NCI-H446 treated with DMSO at 0.1 percent for 48 hours (cell line): ENCODE measurements around the gene MPRIP.
"Not testable (repeated sequence)": the region's sequence is repeated elsewhere in the genome, so short reads cannot be mapped to it uniquely, and the experiment has no call there.

ENCODE experiments used
- DNase-seq: peaks from one replicate; lab custom pipeline; 2025; lab: John Stamatoyannopoulos, UW

Gene MPRIP

DNA sequence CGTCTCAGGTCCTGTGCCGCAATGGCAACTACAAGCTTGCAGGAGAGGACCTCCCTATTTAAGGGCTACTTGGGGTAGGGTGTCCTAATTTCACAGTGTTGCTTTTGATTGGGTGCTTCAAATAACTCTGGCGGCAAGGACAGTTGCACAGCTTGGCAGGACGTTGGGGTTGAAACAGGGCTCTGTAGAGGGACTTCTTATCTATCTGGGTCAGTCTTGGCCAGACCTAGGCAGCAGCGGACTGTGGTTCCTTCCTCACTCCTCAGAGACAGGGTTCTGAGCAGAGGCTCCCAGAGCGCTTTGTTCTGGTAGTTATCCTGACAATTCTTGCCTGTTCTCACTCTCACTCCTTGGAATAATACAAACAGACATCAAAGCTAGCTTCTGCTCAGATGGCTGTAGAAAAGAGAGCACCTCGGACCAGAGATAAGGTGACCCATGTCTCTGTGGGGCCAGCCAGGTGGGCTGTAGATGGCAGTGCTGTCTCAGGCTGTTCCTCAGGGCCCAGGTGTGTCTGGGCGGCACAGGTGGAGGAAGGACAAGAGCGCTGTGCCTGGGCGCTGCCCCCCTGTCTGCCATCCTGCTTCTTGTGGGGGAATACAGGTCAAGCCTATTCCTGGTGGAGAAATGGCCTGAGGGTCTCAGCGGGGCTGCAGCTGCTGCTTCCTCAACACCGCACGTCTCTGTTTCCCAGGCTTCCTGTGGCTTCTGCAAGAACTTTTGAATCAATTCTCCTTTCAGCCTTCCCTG, 102.8 kb downstream of the MPRIP start:
- no peak for DNase-seq

DNA sequence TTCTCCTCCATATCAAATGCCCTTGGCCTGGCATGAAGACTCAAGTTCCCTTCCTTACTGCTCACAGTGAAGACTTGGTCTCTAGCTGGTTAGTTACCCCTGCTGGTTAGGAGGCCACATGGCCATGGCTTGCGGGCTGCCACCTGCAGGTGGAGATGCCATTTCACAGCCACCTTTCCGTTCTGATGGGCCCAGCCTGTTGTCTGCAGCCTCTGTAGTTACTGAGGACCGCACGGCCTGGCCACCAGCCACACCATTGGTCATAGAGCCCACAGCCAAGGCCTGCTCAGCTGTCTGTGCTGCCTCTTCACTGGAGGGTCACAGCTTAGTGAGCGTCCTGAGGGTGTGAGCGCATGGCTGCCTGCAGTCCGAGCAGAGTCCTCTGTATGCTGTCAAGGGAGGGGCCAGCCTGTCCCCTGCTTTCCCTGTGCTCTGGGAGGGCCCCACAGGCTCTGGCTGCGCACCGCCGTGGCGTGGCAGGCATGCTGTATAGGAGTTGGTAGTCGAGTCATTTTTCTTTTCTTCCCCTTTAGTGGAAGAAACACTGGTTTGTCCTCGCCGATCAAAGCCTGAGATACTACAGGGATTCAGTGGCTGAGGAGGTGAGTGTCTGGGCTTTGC, 104.6 kb downstream of the MPRIP start:
- DNase-seq: no peak

DNA sequence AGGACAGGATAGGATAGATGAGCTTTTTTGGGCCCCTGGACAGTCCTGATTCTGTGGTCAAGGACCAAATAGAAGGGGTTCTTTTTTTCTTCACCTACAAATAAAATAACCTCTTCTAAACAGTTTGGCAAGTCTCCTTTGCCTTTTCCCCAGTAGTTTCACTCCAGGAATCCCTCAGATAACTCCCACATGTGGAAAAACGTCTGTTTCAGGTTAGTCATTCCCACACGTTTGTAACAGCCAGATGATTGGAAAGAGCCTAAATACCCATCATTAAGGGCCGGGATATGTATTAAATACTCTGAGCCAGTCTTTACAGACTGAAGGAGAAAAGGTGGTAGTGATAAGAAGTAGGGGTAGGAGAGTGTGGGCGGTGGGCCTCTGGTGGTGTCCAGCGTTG, 105.6 kb downstream of the MPRIP start:
- DNase-seq: no peak

DNA sequence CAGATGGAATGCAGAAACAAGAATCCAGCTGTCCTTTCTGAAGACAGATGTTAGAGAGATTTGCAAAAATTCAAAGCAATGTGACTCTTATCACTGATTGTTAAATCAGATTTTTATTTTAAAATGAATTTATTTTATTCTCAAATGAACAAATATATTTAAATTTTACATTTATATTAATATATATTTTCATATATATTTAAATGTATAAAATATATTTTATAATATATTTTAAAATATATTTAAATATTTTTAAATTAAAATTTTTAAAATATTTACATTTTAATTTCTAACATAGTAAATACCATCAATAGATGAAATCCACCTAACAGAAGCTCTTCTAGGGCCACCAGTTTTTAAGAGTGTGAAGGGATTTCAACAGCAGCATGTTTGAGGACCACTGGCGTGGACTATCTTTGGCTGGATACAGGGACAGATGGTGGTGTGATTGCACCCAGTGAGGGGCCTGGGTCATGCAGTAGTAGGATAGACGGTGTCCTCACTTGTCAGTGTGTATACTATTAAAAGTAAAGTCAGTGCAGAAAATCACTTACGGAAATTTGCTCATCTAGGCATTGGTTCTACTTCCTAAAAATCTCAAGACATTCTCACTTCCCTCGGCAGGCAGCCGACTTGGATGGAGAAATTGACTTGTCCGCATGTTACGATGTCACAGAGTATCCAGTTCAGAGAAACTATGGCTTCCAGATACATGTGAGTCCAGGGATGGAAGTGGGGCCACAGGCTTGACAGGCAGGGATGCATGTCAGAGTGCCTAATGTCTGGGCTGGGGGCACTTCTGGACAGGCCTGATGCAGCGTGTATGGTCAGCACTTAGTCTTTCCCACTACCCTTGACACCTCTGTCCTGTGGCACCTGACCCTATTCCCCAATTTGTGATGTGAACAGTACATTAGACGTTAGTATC, 107.5 kb downstream of the MPRIP start:
- no peak for DNase-seq

DNA sequence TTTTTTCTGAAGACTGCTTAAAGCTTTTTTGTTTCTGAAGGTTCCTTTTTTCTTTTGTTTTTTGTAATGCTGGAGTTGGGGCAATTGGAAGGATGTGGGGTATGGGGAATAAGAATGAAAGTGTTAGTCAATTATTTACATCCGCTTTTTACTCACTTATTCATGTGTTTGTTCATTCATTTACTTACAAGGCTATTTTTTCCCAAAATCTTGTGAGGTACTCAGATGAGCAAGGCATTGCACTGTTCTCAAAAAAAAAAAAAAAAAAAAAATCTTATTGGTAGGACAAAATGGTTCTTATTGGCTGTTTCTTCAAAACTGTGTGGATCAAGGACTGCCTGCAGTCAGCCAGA, 108.2 kb downstream of the MPRIP start:
- no peak for DNase-seq

DNA sequence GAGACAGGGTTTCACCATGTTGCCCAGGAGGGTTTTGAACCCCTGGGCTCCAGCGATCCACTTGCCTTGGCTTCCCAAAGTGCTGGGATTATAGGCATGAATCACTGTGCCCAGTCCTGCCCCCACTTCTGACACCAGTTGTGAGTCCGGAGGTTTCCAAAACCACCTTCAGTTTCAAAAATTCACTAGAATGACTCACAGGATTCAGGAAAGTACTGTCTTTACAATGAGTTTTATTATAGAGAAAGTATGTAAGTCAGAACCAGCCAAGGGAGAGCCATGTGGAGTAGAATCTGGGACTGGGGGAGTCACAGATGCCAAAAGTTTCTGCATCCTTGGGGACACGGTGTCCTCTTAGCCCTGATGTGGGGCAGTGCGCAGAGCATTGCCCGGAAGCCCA, 108.8 kb downstream of the MPRIP start:
- no peak for DNase-seq

DNA sequence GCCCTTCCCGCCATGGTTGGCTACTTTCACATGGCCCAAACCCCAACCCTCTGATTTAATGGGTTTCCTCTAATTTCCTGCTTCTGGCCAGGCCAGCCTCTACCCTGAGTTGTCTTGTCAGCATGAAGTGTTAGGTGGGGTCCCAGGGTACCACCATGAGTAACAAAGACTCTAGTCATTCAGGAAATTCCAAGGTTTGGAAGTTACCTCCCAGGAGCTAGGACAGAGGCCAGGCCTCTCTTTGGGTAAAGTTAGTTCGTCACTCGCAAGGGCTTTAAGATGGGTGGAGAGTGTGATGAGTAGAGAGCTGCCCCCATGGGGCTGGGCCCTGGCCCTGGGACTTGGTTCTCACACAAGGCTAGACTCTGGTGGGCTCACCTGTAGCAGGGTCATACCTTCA, 109.3 kb downstream of the MPRIP start:
- no peak for DNase-seq

DNA sequence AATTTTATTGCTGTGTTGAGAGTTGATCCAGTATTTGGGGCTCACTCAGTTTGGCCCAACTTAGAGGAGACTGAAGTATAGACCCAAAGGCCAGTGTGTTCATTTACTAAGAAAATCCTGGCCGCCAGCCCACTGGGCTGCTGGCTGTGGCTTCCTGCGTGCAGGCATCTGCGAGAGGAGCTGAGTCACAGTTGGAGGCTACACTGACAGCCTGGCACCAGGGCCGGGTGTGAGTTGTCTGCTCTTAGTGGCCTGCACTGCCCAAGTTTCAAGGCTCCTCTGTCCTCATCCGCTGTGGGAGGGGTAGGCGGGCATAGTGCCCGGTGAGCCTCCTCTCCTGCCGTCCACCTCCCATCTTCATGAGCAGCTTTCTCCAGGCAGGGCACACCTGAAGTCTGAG, 109.7 kb downstream of the MPRIP start:
- peak; percentile 59 for DNase-seq

DNA sequence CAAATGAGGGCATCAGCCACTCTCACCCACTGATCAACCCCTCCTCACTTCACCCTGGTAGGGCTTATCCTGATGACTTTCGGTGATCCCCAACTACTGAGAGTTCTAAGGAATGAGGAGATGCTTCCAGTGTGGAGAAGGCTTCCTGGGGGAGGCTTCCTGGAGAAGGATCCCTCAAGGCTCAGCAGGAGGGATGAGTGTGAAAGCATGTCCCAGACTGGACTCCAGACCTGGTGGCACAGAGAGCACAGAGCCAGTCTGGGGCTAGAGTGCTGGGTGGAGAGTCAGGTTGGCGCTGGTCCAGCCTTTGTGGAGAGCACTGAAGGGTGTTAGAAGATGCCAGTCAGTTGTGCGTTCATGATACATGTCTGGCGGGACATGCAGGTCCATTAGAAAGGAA, 110.1 kb downstream of the MPRIP start:
- no peak for DNase-seq

DNA sequence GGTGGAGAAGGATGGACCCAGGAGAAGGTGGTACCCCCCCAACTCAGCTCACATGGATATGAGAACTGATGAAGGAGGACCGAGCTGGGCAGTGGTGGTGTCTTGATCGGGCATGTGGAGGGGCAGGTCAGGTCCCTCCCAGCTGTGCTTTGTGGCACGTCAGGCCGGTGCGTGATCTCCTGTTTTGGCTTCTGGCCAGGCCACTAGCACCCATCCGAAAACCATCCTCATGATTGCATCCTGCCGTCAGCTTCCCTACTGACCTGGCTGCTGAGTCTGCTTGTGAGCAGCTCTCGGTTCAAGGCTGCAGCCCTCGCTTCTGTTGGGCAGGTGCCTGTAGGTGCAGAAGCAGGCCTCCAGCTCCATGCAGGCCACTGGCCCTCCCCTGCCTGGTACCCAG, 110.8 kb downstream of the MPRIP start:
- DNase-seq: no peak

DNA sequence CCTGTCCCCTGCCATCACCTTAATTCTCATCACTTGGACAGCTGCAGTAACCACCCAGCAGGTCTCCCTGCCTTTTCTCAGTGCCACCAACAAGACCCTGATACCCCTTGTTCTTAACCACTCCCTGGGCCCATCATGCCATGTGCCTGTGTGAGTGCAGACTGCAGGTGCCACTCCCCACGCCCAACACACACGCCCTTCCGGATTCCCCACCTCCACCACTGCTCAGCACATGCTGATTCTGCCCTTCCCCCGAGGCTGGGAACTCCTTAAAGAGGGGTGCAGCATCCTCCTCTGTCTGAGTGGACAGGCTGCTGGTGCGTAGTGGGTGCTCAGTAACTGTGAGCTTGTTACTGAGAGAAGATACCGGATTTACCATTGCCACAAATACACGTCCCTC, 111.5 kb downstream of the MPRIP start:
- DNase-seq: no peak

DNA sequence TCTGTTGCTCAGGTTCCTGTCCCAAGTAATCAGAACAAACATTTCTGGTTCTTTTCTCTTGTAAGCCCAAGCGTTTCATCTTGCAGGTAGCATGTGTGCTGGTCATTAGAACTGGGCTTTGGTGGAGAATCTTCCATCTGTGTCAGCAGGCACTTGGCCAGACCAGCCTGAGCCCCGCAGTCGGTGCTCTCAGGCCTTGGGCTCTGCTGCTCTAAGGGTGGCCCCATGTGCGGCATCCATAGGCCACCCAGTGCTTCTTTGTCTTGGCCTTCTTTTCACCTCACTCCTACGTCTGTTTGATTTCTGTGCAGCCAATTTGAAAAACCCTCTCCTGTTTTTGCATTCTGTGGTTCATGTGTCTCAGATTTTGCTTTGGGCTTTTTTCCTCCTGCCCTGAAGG, 112.3 kb downstream of the MPRIP start:
- no peak for DNase-seq

DNA sequence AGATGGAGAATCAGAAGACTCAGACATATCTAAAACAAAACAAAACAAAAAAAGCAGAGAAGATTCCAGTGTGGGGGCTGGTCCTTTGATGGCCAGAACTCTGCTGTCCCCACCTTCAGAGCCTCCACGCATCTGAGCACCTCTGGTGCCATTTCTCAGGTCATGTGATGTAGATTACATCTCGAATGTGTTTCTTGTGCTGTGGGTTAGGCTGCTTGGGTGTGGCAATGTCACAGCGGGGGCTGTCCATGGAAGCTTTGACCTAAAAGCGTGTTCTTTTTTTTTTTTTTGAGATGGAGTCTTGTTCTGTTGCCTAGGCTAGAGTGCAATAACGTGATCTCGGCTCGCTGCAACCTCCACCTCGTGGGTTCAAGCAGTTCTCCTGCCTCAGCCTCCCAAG, 112.7 kb downstream of the MPRIP start:
- no peak for DNase-seq

DNA sequence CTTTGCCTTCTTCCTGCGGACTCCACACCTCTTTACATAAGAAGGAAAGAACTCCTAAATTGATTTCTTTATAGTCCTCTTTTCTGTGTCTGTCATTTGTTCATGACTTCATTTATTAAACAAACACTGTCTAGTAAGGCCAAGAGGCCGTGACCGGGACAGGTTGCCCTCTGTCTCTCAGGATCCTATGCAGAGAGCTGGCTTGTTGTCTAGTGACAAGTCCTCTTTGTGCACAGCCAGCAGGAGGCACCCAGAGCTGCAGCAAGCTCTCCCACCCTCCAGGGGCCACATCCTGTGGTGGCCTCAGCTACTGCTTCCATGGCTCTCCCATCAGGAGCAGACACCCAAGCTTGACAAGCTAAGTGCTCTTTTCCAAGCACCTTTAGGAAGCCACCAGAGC, 113.3 kb downstream of the MPRIP start:
- no peak for DNase-seq

DNA sequence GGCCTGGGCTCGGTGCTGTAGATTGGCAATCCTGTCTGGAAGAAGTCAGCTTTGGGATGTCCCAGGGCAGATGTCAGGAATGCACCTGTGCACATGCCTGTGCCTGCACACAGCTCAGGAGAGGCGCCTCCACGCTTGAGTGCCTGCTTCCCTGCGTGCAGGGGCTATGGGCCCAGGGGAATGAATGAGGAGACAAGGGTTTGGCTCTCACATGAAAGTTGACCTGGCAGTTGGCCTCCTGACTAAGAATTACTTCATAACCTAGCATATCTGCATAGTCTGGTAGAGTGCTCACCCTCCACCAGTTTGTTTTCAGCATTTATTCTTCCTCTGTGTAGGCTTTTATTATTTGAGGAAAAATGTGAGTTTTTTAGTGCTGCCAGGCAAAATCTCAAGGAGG, 113.8 kb downstream of the MPRIP start:
- no peak for DNase-seq

DNA sequence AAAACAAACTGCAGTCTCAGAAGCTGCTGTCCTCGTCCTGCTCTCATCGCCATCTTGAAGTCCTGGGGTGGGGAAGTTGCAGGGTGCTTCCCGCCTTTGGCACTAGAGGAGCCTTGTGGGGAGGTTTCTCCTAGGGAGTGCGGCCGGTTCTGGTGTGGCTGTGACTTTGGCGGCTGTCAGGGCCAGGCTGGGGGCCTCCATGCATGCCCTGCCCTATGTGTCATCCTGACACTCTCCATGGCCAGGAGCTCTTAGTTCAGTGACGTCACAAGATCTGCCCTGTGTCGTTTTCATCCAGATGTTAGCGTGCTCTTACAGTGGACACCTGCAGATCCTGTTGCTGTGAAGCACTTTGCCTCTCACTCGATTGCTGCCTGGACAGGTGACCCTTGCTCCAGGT, 114.3 kb downstream of the MPRIP start:
- DNase-seq: no peak

DNA sequence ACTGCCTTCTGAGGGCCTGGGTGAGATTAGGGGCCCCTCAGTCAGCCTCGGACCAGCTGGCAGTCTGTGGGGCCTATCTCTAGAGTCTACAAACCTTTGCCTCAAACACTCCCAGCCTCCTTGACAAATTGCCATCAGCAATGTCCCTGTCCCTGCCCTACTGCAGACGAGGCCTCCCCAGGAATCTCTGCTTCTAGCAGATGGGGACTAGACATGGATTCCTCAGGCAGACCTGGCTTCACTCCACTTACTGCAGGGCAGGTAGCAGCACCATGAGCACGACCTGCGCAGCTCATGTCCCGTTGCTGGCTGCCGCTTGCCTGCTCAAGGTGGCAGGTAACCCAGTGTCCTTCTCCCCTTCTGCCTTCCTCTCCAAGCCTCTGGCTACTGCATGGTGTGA, 114.8 kb downstream of the MPRIP start:
- no peak for DNase-seq

DNA sequence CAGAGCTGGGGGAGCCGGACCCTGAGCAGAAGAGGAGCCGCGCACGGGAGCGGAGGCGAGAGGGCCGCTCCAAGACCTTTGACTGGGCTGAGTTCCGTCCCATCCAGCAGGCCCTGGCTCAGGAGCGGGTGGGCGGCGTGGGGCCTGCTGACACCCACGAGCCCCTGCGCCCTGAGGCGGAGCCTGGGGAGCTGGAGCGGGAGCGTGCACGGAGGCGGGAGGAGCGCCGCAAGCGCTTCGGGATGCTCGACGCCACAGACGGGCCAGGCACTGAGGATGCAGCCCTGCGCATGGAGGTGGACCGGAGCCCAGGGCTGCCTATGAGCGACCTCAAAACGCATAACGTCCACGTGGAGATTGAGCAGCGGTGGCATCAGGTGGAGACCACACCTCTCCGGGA, 116.2 kb downstream of the MPRIP start:
- DNase-seq: not testable (repeated sequence)

DNA sequence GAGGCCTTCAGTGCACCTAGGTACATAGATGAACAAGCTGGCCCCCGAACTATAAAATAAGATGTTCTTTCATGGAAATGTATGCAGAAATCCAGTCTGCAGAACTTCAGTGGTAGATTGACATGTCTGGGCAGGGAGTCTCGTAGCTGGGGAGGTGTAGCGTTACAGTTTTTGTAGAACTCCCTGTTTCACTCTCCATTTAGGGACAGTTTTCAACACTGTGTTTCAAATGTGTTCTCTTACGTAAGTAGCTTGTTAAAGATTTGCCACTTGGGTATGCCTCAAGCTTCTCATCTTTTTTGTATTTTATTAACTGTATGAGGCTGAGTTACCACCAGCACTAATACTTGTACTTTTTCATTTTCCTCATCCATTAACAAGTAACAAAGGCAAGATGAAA, 117.3 kb downstream of the MPRIP start:
- DNase-seq: no peak

DNA sequence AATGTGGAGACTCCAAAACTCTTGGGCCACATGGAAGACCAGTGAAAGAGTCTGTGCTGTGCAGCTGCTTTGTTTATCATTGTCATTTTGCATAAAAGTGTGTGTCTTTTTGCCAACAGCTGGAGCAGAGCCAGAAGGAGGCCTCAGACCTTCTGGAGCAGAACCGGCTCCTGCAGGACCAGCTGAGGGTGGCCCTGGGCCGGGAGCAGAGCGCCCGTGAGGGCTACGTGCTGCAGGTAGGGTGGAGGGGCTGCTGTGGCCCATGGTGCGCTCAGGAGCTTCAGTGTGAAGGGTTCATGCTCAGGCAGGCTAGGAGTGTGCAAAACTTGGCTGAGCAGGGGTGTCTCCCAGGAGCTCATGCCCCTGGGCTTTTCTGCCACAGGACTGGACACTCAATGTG, 118.9 kb downstream of the MPRIP start:
- DNase-seq: no peak

DNA sequence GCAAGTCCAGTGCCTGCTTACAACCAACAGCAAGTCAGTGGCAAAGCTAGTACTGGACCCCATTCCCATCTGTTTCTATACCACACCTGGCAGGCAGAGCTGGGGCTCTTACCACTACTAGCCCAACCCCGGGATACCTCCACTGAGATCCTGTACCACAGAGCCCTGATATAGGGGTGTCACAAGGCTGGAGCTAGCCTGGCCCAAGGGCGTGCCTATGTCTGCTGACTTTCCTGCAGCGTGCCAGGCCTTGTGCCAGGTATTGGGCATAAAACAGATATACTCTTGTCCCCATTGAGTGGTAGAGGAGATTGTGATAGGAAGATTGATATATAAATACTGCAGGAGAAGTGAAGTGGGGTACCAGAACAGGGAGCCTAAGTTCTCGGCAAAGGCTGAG, 119.5 kb downstream of the MPRIP start:
- DNase-seq: no peak

DNA sequence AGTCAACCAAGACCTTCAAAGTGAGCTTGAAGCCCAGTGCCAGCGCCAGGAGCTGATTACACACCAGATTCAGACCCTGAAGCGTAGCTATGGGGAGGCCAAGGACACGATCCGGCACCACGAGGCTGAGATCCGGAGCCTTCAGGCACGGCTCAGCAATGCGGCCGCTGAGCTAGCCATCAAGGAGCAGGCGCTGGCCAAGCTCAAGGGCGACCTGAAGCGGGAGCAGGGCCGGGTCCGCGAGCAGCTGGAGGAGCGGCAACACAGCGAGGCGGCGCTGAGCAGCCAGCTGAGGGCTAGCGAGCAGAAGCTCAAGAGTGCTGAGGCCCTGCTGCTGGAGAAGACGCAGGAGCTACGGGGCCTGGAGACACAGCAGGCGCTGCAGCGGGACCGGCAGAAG, 121.9 kb downstream of the MPRIP start:
- DNase-seq: no peak

DNA sequence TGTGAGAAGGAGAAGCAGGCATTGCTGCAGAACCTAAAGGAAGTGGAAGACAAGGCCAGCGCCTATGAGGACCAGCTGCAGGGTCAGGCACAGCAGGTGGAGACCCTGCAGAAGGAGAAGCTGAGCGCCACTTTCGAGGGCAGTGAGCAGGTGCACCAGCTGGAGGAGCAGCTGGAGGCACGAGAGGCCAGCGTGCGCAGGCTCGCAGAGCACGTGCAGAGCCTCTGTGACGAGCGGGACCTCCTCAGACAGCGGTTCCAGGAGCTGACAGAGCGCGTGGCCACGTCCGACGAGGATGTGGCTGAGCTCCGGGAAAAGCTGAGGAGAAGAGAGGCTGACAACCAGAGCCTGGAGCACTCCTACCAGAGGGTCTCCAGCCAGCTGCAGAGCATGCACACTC, 122.4 kb downstream of the MPRIP start:
- DNase-seq: no peak
